PC-9 (cell line): ENCODE data around the gene CDC42BPB.

ENCODE experiments used
- CTCF ChIP-seq: fragments of 200-600 bp; sonication (generic); conservative IDR thresholded peaks from 2 replicates; pipeline ENCODE4 v1.6.1; 2017; ENCODE audit warnings: mixed run types, antibody characterized with exemption, mild to moderate bottlenecking, moderate library complexity
- EZH2 ChIP-seq: fragments of 200-600 bp; sonication (generic); IDR thresholded peaks from 2 replicates; pipeline ENCODE4 v1.8.0; 2017; ENCODE audit warnings: antibody characterized with exemption, low read depth

- TF ChIP-seq CTCF, result no peak
- TF ChIP-seq EZH2, result no peak
Observed at GRCh38 chr14:102944448-102945330, 112.7 kb downstream of the CDC42BPB start.
